HepG2 (cell line): Measurements from ENCODE around the gene ANG. TPM values are rescaled to one million over a fixed set of nuclear protein-coding genes. Genes with fewer than 3 reads are reported as not detected.

Experiments
- ATAC-seq: fragments of 200-7000 bp; cut with Tn5 transposase; 3 replicates; pipeline ENCODE4 v1.9.1; 2020; ENCODE audit warnings: mild to moderate bottlenecking, moderate library complexity
- BruUV-seq: library from RNA; stranded (reverse); fragments of 400-500 nt; replicated peaks from 2 replicates; lab custom pipeline; 2021; lab: Mats Ljungman, UMichigan
- CTCF ChIA-PET: fragments of 300-600 bp; formaldehyde crosslinking; extraction: SDS; loops from one replicate; lab custom pipeline; 2021; ENCODE audit warnings: low total read pairs, inconsistent platforms, low intra/inter-chr PET ratio; lab: Yijun Ruan, JAX
- POLR2A ChIA-PET: fragments of 350-600 bp; sonication (Branson Sonifier 250); formaldehyde crosslinking; loops from one replicate; lab custom pipeline; 2020; ENCODE audit warnings: antibody characterized with exemption, inconsistent platforms; lab: Yijun Ruan, JAX
- DNase-seq: peaks from one replicate; pipeline ENCODE4 v3.0.0-alpha.2; 2015; ENCODE audit warnings: low spot score
- FAIRE-seq: peaks from 3 replicates; lab custom pipeline; 2011; peaks lifted over from hg19 to GRCh38; lab: Jason Lieb, UNC
- H2AFZ ChIP-seq: one replicate; pipeline ENCODE4 v1.6.1; 2011; ENCODE audit warnings: low read length, inconsistent platforms
- H3K27ac ChIP-seq: fragments of 300-600 bp; 3 replicates; pipeline ENCODE4 v1.8.0; 2011; ENCODE audit warnings: mixed run types, mild to moderate bottlenecking, mixed read lengths, low read length, inconsistent platforms; ENCODE audit not compliant: insufficient read depth; ENCODE audit errors: extremely low read length
- H3K27me3 ChIP-seq, 2 experiments: fragments of 200-600 bp in 1 of 2; 2 replicates in 1 of 2; 3 replicates in 1 of 2; pipeline versions ENCODE4 v1.6.0 to v1.8.0; 2011; ENCODE audit warnings: low read length in 2 of 2, mild to moderate bottlenecking in 2 of 2, moderate library complexity in 2 of 2, inconsistent platforms in 1 of 2; ENCODE audit not compliant: insufficient read depth in 2 of 2, control insufficient read depth in 1 of 2
- H3K36me3 ChIP-seq, 2 experiments: fragments of 200-600 bp in 1 of 2; replicated peaks in 1 of 2; 2 replicates in 1 of 2; 3 replicates in 1 of 2; pipeline versions ENCODE4 v1.5.1 to v1.8.0; 2011; ENCODE audit warnings: low read length in 2 of 2, inconsistent platforms in 1 of 2; ENCODE audit not compliant: insufficient read depth in 2 of 2, control insufficient read depth in 1 of 2
- H3K4me1 ChIP-seq: 2 replicates; pipeline ENCODE4 v1.5.1; 2012; ENCODE audit warnings: low read length, inconsistent platforms; ENCODE audit not compliant: insufficient read depth
- H3K4me2 ChIP-seq: 2 replicates; pipeline ENCODE4 v1.6.0; 2011; ENCODE audit warnings: low read depth, low read length, inconsistent platforms
- H3K4me3 ChIP-seq, 3 experiments: fragments of 200-600 bp in 1 of 3; sonication (generic), shearing (Covaris generic) in 1 of 3; replicated peaks in 1 of 3; 2 replicates each; pipeline ENCODE4 v1.5.1; 2011 to 2016; ENCODE audit warnings: low read length in 3 of 3, inconsistent platforms in 2 of 3, low read depth in 2 of 3, mild to moderate bottlenecking in 2 of 3, control low read depth in 1 of 3, mixed read lengths in 1 of 3; ENCODE audit not compliant: insufficient read depth in 1 of 3
- H3K79me2 ChIP-seq: one replicate; pipeline ENCODE4 v1.6.1; 2011; ENCODE audit warnings: low read length, inconsistent platforms; ENCODE audit not compliant: insufficient read depth
- H3K9ac ChIP-seq: 2 replicates; pipeline ENCODE4 v1.6.0; 2011; ENCODE audit warnings: mild to moderate bottlenecking, low read depth, low read length, inconsistent platforms; ENCODE audit not compliant: insufficient read depth
- H3K9me3 ChIP-seq: 2 replicates; pipeline ENCODE4 v1.5.1; 2012; ENCODE audit warnings: mild to moderate bottlenecking, low read length
- H4K20me1 ChIP-seq: 2 replicates; pipeline ENCODE4 v1.6.0; 2011; ENCODE audit warnings: inconsistent platforms, mild to moderate bottlenecking, low read length, moderate library complexity; ENCODE audit not compliant: insufficient read depth
- FOSL2 ChIP-seq: sonication (generic); formaldehyde crosslinking; IDR thresholded peaks from 2 replicates; pipeline ENCODE4 v1.4.0; 2020; ENCODE audit warnings: missing genetic modification reagents
- GATAD2A ChIP-seq: IDR thresholded peaks from 2 replicates; pipeline ENCODE4 v1.6.1; 2016
- PCBP2 ChIP-seq: fragments of 200-400 bp; formaldehyde crosslinking; optimal IDR thresholded peaks from 2 replicates; pipeline ENCODE3; 2018; ENCODE audit warnings: low read length, low read depth; ENCODE audit not compliant: poor library complexity, severe bottlenecking
- RNF2 ChIP-seq: fragments of 450-650 bp; conservative IDR thresholded peaks from 2 replicates; pipeline ENCODE4 v1.6.1; 2016; ENCODE audit warnings: low read depth
- ZNF414 ChIP-seq: sonication (generic); formaldehyde crosslinking; IDR thresholded peaks from 2 replicates; pipeline ENCODE4 v1.5.0; 2020; ENCODE audit warnings: missing genetic modification reagents
- ZNF451 ChIP-seq: sonication (generic); formaldehyde crosslinking; IDR thresholded peaks from 2 replicates; pipeline ENCODE4 v1.5.0; 2020; ENCODE audit warnings: mild to moderate bottlenecking, missing genetic modification reagents
- WGBS: methylation state at CpG from one replicate; pipeline ENCODE4 v1.1.6; 2017; ENCODE audit warnings: low lambda C conversion rate; 5-methylcytosine and 5-hydroxymethylcytosine counted together
- in situ Hi-C: cut with HindIII; loops from 2 replicates; pipeline ENCODE4 v1.10.0; 2017; ENCODE audit warnings: low pct_unique_long_range_greater_than_20kb; ENCODE audit not compliant: extremely low pct_ligation_motif_present
- intact Hi-C: fragments of 100-400 bp; cut with micrococcal nuclease; formaldehyde crosslinking; loops from one replicate; pipeline ENCODE4 v1.10.0; 2022; ENCODE audit not compliant: unreplicated experiment
- polyA plus RNA-seq, 8 experiments: library from polyadenylated mRNA; depleted of rRNA in 3 of 8; stranded (reverse) in 7 of 8; unstranded in 1 of 8; fragments of >200 nt; fragmentation: Illumina TruSeq in 4 of 8; extraction: Trizol in 4 of 8; gene quantifications; 2 replicates each; pipeline versions ENCODE4 v1.2.1 to v1.2.3, GENCODE V29; 2011 to 2016; ENCODE audit warnings: low read depth in 4 of 8, missing spikeins in 1 of 8, mixed read lengths in 1 of 8; ENCODE audit not compliant: insufficient read depth in 1 of 8
- total RNA-seq, 5 experiments: library from RNA; depleted of rRNA; stranded (reverse); fragments of >200 nt; fragmentation: Illumina TruSeq; extraction: Trizol; gene quantifications; 2 replicates each; pipeline ENCODE4 v1.2.3, GENCODE V29; 2016; ENCODE audit warnings: low read depth in 1 of 5

The ANG gene
- total and polyA plus RNA-seq, 2 of the 13 experiments (the other 11 are each of a cell fraction or from before 2014, with no cell fraction given), result 83.6 to 401 TPM

- no peak for FAIRE-seq
- no peak for TF ChIP-seq RNF2
- no TSS peak for BruUV-seq
Measured at GRCh38 chr14:20656274-20656673, 32.3 kb upstream of the ANG start.

GRCh38 chr14:20657216-20658211, 31.1 kb upstream of the ANG start:
- peaks cover 0 to 23% of the 10 kb centered on the region in 2 experiments; a peak in 3 of 5 replicates for H3K27me3 ChIP-seq
- no peaks in the 10 kb centered on the region for H3K9me3 ChIP-seq
- FAIRE-seq, result peak; percentile 28
- intact Hi-C loops (loop anchor here (2.0 kb wide), 2 partner anchors 25 to 197 kb away; no protein-coding TSS in a partner anchor), in situ Hi-C loops (loop anchor here (5.0 kb wide), 1 partner anchor 35 kb away; no protein-coding TSS in a partner anchor)
- peak; percentile 56 for DNase-seq
- no peak overlapping the region for H3K9ac ChIP-seq
- no peak overlapping the region for H3K27ac ChIP-seq
- H3K79me2 ChIP-seq, result no peaks in the 10 kb centered on the region
- no peaks in the 10 kb centered on the region for H4K20me1 ChIP-seq
- peaks cover 65% of the 10 kb centered on the region for H3K4me1 ChIP-seq
- no peak overlapping the region for H2AFZ ChIP-seq
- no peaks in the 10 kb centered on the region for H3K36me3 ChIP-seq
- H3K4me2 ChIP-seq, result no peak overlapping the region
- peak; percentile 63 for ATAC-seq
- no peak overlapping the region for H3K4me3 ChIP-seq
- no TSS peak for BruUV-seq
- WGBS, result 40% methylated on average over 28 of the region's 28 CpGs
- POLR2A ChIA-PET, result interaction anchor here (1.2 to 2.5 kb wide), 3 partner anchors 24 to 39 kb away, joined by 3 to 9 read pairs (median 5); no protein-coding TSS in a partner anchor
- CTCF ChIA-PET, result interaction anchor here (1.5 kb wide), 1 partner anchor 34 kb away, joined by 9 read pairs; no protein-coding TSS in a partner anchor
- no peak for TF ChIP-seq GATAD2A (CRISPR knock-in tag)
- no peak for TF ChIP-seq ZNF414 (CRISPR knock-in tag)
- TF ChIP-seq RNF2, result no peak
- TF ChIP-seq FOSL2 (CRISPR knock-in tag), result peak; percentile 29; the same call in 1 of the 2 replicates
- TF ChIP-seq ZNF451 (CRISPR knock-in tag), result no peak
- no peak for TF ChIP-seq PCBP2

More at GRCh38 chr14:20656274-20656673, 32.3 kb upstream of the ANG start:
- Histone ChIP-seq H3K27ac (no peak overlapping the region), H3K9me3 (no peaks in the 10 kb centered on the region), H4K20me1 (no peaks in the 10 kb centered on the region), H3K27me3 (peaks cover 0 to 23% of the 10 kb centered on the region in 2 experiments; a peak in 3 of 5 replicates), H3K9ac (no peak overlapping the region), H3K4me1 (peaks cover 52% of the 10 kb centered on the region), H2AFZ (no peak overlapping the region), H3K79me2 (no peaks in the 10 kb centered on the region), H3K4me3 (no peak overlapping the region), H3K4me2 (no peak overlapping the region), H3K36me3 (no peaks in the 10 kb centered on the region)
- intact Hi-C loops (loop anchor here (2.0 kb wide), 2 partner anchors 23 to 199 kb away; no protein-coding TSS in a partner anchor), in situ Hi-C loops (loop anchor here (5.0 kb wide), 1 partner anchor 36 kb away; no protein-coding TSS in a partner anchor)
- CTCF ChIA-PET, result no interaction called here
- ATAC-seq (no peak), DNase-seq (no peak)
- POLR2A ChIA-PET, result interaction anchor here (2.5 kb wide), 1 partner anchor 26 kb away, joined by 9 read pairs; no protein-coding TSS in a partner anchor
- 7% methylated on average over 4 of the region's 4 CpGs for WGBS
